C4-2B (cell line): ENCODE results near the gene CAPN11.

Experiments
- ZFX ChIP-seq: fragments of 450-650 bp; IDR thresholded peaks from 2 replicates; pipeline ENCODE4 v1.6.1; 2017
- TF ChIP-seq, protein P1 (sequence below): fragments of 450-650 bp; conservative IDR thresholded peaks from 2 replicates; pipeline ENCODE4 v1.5.1; 2017; ENCODE audit warnings: mild to moderate bottlenecking

DNA sequence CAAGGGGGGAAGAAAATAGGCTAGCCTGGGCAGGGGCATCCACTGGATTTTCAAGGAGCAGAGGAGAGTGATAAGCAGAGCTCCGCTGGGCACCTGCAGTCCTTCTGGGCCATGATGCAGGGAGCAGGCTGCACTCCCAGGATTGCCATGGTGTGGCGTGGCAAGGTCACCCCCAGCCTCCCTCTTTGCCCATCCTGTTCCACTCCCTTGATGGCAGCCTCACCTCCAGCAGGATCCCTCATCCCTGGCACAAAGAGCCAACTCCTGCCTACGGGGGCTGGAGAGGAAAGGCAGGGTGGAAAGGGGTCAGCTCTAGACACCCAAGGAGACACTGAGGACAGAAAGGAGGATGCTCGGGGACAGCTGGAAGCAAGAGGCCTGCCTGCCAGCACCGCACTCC lies 35.7 kb downstream of the CAPN11 start:
- TF ChIP-seq, protein P1, sequence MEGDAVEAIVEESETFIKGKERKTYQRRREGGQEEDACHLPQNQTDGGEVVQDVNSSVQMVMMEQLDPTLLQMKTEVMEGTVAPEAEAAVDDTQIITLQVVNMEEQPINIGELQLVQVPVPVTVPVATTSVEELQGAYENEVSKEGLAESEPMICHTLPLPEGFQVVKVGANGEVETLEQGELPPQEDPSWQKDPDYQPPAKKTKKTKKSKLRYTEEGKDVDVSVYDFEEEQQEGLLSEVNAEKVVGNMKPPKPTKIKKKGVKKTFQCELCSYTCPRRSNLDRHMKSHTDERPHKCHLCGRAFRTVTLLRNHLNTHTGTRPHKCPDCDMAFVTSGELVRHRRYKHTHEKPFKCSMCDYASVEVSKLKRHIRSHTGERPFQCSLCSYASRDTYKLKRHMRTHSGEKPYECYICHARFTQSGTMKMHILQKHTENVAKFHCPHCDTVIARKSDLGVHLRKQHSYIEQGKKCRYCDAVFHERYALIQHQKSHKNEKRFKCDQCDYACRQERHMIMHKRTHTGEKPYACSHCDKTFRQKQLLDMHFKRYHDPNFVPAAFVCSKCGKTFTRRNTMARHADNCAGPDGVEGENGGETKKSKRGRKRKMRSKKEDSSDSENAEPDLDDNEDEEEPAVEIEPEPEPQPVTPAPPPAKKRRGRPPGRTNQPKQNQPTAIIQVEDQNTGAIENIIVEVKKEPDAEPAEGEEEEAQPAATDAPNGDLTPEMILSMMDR = no peak
- TF ChIP-seq ZFX = no peak
